ENCODE measurements around the gene TNFRSF4.

Gene TNFRSF4

DNA sequence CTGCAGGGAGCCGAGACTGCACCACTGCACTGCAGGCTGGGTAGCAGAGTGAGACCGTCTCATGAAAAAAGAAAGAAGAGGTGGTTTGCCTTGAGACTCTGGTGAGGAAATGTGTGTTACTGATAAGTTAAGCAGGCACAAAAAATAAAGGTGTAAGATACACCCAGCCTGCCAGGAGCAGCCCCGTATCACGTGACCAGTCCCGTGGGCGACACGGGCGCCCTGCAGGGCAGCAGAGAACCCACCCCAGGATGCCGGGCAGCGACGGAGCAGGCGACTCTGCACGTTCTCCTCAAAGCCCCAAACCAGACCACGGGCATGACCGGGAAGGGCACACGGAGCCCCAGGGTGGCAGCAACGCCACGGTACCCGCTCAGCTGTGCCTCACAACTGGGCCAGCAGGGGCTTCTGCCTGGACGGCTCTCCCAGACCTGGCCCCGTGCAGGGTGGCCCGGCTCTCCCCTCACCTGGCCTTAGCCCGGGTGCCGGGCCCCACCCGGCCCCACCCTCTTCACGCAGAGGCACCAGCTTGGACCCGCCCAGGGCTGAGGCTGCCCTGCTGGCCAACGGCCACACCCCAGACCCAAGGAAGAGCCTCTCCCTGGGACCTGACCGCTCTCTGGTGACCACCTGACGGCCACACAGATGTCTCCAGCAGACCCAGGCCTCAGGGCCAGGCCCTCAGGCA is 8.1 kb upstream of the TNFRSF4 start:
- H3K27ac ChIP-seq (ENCODE audit: low read length) = no peak overlapping the region
- TF ChIP-seq EZH2 (IDR thresholded peaks at IDR 0.05; ENCODE audit: borderline replicate concordance, low read depth, low read length, severe bottlenecking) = no peak
- TF ChIP-seq, protein P1, sequence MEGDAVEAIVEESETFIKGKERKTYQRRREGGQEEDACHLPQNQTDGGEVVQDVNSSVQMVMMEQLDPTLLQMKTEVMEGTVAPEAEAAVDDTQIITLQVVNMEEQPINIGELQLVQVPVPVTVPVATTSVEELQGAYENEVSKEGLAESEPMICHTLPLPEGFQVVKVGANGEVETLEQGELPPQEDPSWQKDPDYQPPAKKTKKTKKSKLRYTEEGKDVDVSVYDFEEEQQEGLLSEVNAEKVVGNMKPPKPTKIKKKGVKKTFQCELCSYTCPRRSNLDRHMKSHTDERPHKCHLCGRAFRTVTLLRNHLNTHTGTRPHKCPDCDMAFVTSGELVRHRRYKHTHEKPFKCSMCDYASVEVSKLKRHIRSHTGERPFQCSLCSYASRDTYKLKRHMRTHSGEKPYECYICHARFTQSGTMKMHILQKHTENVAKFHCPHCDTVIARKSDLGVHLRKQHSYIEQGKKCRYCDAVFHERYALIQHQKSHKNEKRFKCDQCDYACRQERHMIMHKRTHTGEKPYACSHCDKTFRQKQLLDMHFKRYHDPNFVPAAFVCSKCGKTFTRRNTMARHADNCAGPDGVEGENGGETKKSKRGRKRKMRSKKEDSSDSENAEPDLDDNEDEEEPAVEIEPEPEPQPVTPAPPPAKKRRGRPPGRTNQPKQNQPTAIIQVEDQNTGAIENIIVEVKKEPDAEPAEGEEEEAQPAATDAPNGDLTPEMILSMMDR (IDR thresholded peaks at IDR 0.05; ENCODE audit: borderline replicate concordance, extremely low read depth, low read length, poor library complexity, severe bottlenecking) = no peak
- H3K9ac ChIP-seq (ENCODE audit: low read depth, low read length) = no peak overlapping the region
- no peak overlapping the region for H3K4me2 ChIP-seq (ENCODE audit: insufficient read depth, low read length)
- ATAC-seq (ENCODE audit: insufficient read depth, low read depth) (no peak; the same call in 2 of the 3 replicates), DNase-seq (no peak)
- no peak overlapping the region for H2AFZ ChIP-seq (ENCODE audit: low read depth, low read length)
- H3K36me3 ChIP-seq (ENCODE audit: insufficient read depth, low read length) = peaks cover 92% of the 10 kb centered on the region
- peaks cover 64% of the 10 kb centered on the region for H4K20me1 ChIP-seq (ENCODE audit: insufficient read depth, low read length)
- H3K27me3 ChIP-seq (ENCODE audit: insufficient read depth, low read length, poor library complexity) = no peaks in the 10 kb centered on the region
- H3K9me3 ChIP-seq (ENCODE audit: insufficient read depth, low read length, severe bottlenecking) = no peaks in the 10 kb centered on the region
- peaks cover 30% of the 10 kb centered on the region for H3K79me2 ChIP-seq (ENCODE audit: insufficient read depth, low read length)
- no peaks in the 10 kb centered on the region for H3K4me1 ChIP-seq (ENCODE audit: insufficient read depth, low read length)
- H3K4me3 ChIP-seq (ENCODE audit: low read depth in 1 of 2, low read length in 2 of 2) = no peak overlapping the region

DNA sequence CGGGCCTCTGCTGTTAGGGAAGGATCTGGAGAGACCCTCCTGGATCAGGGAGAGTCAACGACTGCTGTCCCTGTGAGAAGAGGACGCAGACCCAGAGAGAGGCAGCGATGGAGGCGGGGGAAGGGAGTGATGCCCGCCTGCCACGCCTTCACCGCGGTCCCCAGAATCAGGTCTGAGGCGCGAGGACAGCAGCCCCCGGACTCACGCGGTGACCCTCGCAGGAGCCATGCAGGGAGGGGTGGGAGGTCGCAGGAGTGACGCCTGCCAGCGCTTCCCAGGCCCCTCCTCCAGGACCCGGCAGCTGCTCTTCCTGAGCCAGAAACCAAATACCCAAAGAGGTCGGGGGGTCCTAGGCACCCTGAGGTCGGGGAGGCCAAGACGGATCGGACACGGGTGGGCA is 6.2 kb upstream of the TNFRSF4 start:
- DNase-seq (no peak), ATAC-seq (ENCODE audit: insufficient read depth, low read depth) (no peak)
- no peak overlapping the region for H3K9ac ChIP-seq (ENCODE audit: low read depth, low read length)
- no peak overlapping the region for H3K4me2 ChIP-seq (ENCODE audit: insufficient read depth, low read length)
- no peaks in the 10 kb centered on the region for H3K9me3 ChIP-seq (ENCODE audit: insufficient read depth, low read length, severe bottlenecking)
- no peak overlapping the region for H2AFZ ChIP-seq (ENCODE audit: low read depth, low read length)
- peaks cover 88% of the 10 kb centered on the region for H3K36me3 ChIP-seq (ENCODE audit: insufficient read depth, low read length)
- H3K27ac ChIP-seq (ENCODE audit: low read length) = no peak overlapping the region
- no peaks in the 10 kb centered on the region for H3K4me1 ChIP-seq (ENCODE audit: insufficient read depth, low read length)
- H3K79me2 ChIP-seq (ENCODE audit: insufficient read depth, low read length) = peaks cover 12% of the 10 kb centered on the region
- H4K20me1 ChIP-seq (ENCODE audit: insufficient read depth, low read length) = peaks cover 60% of the 10 kb centered on the region
- no peaks in the 10 kb centered on the region for H3K27me3 ChIP-seq (ENCODE audit: insufficient read depth, low read length, poor library complexity)
- no peak for TF ChIP-seq EZH2 (IDR thresholded peaks at IDR 0.05; ENCODE audit: borderline replicate concordance, low read depth, low read length, severe bottlenecking)
- TF ChIP-seq, protein P1 (IDR thresholded peaks at IDR 0.05; ENCODE audit: borderline replicate concordance, extremely low read depth, low read length, poor library complexity, severe bottlenecking) = no peak
- no peak overlapping the region for H3K4me3 ChIP-seq (ENCODE audit: low read depth in 1 of 2, low read length in 2 of 2)

- Histone ChIP-seq H3K4me1 (ENCODE audit: insufficient read depth, low read length) (no peaks in the 10 kb centered on the region), H2AFZ (ENCODE audit: low read depth, low read length) (no peak overlapping the region), H3K36me3 (ENCODE audit: insufficient read depth, low read length) (peaks cover 81% of the 10 kb centered on the region), H3K27ac (ENCODE audit: low read length) (no peak overlapping the region), H4K20me1 (ENCODE audit: insufficient read depth, low read length) (peaks cover 57% of the 10 kb centered on the region), H3K79me2 (ENCODE audit: insufficient read depth, low read length) (peaks cover 6% of the 10 kb centered on the region; the same call in 1 of the 2 replicates), H3K27me3 (ENCODE audit: insufficient read depth, low read length, poor library complexity) (no peaks in the 10 kb centered on the region), H3K9me3 (ENCODE audit: insufficient read depth, low read length, severe bottlenecking) (no peaks in the 10 kb centered on the region), H3K9ac (ENCODE audit: low read depth, low read length) (no peak overlapping the region), H3K4me2 (ENCODE audit: insufficient read depth, low read length) (no peak overlapping the region), H3K4me3 (ENCODE audit: low read depth in 1 of 2, low read length in 2 of 2) (no peak overlapping the region)
- no peak for ATAC-seq (ENCODE audit: insufficient read depth, low read depth)
- no peak for DNase-seq
- TF ChIP-seq, protein P1 (IDR thresholded peaks at IDR 0.05; ENCODE audit: borderline replicate concordance, extremely low read depth, low read length, poor library complexity, severe bottlenecking) = no peak
- no peak for TF ChIP-seq EZH2 (IDR thresholded peaks at IDR 0.05; ENCODE audit: borderline replicate concordance, low read depth, low read length, severe bottlenecking)
Measured at GRCh38 chr1:1219341-1219740, 5.4 kb upstream of the TNFRSF4 start.

Data from DND-41 (cell line).